ENCODE data around the gene B4GALNT2.
"Not testable (repeated sequence)": the region's sequence is repeated elsewhere in the genome, so short reads cannot be mapped to it uniquely, and the experiment has no call there.

Gene B4GALNT2

DNA sequence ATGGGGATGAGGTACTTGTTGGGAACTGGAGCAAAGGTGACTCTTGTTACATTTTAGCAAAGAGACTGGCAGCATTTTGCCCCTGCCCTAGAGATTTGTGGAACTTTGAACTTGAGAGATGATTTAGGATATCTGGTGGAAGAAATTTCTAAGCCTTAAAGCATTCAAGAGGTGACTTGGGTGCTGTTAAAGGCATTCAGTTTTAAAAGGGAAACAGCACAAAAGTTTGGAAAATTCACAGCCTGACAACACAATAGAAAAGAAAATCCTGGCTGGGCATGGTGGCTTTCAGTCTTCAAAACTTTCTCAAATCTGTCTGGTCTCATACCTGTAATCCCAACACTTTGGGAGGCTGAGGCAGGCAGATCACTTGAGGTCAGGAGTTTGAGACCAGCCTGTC, 52.0 kb downstream of the B4GALNT2 start:
- DNase-seq = not testable (repeated sequence)

DNA sequence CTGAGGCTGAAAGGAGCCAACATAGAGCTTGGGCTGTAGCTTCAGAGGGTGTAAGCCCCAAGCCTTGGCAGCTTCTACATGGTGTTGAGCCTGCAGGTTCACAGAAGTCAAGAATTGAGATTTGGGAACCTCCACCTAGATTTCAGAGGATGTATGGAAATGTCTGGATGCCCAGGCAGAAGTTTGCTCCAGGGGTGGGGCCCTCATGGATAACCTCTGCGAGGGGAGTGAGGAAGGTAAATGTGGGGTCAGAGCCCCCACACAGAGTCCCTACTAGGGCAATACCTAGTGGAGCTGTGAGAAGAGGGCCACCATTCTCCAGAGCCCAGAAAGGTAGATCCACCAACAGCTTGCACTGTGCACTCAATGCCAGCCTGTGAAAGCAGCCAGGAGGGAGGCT, 52.8 kb downstream of the B4GALNT2 start:
- DNase-seq = not testable (repeated sequence)

DNA sequence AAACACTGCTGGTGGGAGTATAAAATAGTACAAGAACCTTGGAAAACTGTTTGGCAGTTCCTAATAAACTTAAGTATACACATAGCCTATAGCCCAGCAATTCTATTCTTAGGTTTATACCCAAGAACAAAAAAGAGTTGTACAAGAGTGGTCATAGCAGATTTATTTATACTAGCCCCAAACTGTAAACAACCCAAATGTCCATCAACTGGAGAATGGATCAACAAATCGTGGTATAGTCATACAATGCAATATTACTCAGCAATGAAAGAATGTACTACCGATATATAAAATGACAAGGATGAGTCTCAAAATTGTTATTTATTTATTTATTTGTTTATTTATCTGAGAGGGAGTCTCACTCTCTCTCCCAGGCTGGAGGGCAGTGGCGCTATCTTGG, 54.7 kb downstream of the B4GALNT2 start:
- no peak for DNase-seq

DNA sequence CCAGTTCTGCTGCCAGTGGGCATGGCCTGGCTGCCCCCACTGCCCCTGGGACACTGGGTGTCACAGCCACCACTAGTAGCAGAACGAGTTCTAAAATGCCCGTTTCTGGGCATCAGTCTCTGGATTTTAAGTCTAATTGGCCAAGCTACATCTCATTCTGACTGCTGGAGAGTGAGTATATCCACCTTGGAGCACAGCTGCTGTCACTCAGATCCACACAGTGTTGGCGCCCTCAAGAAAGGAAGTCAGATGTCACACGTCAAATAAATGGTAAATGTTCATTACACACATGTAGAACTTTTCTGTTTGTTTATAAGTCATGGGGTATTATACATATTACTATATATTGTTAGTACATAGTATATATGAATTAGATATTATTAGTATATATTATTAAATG, 58.4 kb downstream of the B4GALNT2 start:
- DNase-seq = no peak

DNA sequence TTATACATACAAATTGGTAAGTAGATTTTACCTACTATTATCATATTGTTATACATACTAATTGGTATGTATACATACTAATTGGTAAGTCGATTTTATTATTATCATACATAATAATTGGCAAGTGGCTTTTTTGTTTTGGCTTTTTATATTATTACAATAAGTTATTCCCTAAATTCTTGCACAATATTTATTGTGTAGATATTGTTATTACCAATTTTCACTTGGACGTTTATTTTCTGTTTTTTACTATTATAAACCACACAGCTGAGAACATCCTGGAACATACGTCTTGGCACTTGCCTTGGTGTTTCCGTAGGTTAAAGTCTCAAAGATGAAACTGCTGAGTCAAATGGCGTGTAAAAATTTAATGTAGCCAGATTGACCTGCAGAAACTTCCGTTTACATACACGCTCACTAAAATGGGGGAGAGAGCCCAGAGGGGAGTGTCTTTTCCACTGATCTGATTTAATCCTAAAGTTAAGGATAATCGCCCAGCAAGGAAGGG, 58.9 kb downstream of the B4GALNT2 start:
- DNase-seq = no peak

DNA sequence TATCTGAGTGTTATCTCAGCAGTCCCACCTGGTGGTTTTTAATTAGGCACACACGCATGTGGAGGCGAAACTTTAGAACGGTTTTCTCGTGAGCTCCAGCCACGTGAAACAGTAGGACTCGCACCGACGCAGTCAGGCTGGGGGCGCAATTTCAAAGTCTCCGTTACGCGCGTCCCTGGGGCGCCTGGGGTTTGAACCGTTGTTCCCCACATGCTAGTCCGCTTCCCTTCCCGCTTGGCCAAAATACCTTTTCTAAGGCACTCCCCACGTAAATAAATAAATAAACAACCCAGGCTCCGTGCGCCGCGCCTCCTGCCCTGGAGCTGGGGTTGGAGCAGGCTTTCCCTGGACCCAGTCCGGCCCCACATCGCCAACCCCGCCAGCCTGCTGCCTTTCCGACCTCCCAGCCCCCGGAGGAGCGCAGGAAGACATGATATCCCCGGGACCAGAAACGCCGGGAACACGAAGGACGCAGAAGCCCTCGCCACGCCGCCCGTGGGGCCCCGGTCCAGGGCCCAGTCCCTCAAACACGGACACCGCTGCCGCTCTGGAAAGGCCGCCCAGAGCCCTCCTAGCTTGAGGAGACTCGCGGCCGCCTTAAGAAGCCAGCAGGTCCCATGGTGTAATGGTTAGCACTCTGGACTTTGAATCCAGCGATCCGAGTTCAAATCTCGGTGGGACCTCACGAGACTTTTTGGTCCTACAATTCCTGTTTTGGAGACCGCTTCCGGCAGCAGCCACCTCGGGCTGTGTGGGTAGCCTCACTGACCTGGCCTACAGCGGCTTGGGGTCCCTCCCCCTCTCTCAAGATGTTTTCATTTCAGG, 59.6 kb downstream of the B4GALNT2 start:
- DNase-seq = peak; percentile 81

DNA sequence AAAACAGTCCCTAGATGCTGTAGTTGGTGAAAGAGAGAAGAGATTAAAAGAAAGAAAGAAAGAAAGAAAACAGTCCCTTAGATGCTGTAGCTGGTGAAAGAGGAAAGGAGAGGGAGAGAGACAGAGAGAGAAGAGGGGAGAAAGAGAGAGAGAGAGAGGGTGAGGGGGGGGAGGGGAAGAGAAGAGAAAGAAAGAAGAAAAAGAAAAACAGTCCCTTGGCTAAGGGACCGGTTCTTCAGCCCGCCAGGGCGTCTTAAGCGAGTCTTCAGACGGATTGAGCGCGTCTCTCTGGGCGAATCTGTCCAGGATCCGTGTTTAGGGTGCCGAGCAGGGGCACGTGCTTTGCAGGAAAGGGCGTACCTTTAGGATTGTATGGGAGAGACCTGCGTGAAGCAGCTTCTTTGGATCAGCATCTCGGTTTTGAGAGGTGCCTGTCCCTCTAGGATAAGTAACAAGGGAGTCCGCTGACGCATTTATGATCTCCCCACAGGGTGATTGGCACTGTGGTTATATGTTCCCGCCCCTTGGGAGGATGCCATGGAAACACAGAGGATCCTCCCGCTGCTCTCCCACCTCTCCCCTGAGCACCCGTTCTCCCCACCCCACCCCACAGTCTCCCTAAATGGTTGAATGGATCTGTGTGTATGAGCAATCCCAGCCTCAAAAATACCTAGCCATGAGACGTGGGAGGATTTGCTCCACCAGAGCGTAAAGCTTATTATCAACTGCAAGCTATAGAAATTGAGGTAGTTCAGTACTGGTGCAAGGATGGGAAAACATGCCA, 61.1 kb downstream of the B4GALNT2 start:
- DNase-seq = peak; percentile 67

DNA sequence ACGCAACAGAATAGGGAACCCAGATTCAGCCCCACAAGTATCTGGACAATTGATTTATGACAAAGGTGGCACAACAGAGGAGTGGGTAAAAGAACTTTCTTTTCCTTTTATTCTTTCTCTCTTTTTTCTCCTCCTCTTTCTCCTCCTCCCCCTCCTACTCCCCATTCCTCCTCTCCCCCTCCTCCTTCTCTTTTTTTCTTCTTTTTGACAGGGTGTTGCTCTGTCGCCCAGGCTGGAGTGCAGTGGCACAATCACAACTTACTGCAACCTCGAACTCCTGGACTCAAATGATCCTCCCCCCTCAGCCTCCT, 61.7 kb downstream of the B4GALNT2 start:
- no peak for DNase-seq

DNA sequence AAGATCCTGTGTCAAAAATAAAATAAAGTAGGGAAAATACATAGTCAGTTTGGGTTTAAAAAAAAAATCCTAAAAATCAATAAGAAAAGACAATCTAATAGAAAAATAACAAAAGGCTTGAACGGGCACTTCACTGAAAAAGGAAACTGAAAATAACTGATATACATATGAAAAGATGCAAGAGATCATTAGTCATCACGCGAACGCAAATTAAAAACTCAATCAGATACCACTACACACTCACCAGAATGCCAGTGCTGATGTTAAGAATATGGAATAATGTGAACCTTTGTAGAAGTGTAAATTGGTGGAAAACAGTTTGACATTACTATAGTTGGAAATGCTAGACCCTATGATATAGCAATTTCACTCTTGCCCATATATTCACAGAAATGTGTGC, 63.2 kb downstream of the B4GALNT2 start:
- no peak for DNase-seq

DNA sequence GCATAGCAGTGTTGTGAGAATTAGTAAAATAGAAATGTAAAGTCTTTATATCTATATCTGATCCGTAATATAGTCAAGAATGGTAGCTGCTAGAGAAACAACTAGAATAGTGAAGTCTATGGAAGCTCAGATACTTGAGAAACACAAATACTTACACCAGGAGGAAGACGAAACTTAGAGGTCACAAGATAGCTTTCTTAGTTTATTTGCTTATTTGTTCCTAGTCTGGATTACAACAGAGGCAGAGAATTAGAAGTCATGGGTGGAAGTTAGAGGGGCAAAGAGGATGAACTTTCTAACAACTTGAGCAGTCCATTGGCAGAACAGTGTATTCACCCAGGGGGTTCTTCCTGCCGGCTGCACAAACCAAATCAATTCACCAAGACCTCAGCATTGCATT, 64.0 kb downstream of the B4GALNT2 start:
- DNase-seq = no peak

DNA sequence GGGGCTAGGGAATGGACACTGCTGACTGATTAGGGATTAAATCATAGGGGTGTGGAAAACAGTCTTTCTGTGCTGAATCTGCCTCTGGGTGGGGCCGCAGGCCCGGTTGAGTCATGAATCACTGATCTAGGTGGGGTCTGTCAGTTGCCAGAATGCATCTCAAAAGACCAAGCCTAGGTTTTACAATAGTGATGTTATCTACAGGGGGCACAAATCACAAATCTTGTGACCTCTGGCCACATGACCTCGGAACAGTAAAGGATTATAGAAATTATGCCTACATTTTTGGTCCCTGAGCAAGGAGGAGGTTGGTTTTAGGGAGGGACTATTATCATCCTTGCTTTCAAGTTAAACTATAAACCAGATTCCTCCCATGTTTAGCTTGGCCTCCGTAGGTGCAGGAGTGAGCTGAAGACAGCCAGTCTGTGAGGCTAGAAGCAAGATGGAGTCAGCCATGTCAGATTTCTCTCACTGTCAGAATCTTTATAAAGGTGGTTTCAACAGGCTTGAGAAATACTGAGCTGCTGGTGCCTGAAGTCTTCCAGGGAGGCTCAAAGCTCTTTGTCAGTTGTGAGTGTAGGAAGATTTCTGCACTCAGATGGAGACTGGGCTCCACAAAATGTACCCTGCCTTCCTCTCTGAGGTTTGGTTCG, 64.9 kb downstream of the B4GALNT2 start:
- no peak for DNase-seq

DNA sequence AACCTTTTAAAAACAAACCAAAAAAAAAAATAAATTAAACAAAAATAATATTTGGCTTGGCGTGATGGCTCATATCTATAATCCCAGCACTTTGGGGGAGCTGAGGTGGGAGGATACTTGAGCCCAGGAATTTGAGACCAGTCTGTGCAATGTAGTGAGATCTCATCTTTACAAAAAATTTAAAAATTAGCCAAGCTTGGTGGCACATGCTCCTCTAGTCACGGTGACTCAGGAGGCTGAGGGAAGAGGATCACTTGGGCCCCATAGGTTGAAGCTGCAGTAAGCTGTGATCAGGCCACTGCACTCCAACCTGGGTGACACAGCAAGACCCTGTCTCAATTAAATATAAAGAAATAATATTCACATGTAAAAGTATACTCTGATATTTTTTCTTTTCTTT, 65.6 kb downstream of the B4GALNT2 start:
- no peak for DNase-seq

DNA sequence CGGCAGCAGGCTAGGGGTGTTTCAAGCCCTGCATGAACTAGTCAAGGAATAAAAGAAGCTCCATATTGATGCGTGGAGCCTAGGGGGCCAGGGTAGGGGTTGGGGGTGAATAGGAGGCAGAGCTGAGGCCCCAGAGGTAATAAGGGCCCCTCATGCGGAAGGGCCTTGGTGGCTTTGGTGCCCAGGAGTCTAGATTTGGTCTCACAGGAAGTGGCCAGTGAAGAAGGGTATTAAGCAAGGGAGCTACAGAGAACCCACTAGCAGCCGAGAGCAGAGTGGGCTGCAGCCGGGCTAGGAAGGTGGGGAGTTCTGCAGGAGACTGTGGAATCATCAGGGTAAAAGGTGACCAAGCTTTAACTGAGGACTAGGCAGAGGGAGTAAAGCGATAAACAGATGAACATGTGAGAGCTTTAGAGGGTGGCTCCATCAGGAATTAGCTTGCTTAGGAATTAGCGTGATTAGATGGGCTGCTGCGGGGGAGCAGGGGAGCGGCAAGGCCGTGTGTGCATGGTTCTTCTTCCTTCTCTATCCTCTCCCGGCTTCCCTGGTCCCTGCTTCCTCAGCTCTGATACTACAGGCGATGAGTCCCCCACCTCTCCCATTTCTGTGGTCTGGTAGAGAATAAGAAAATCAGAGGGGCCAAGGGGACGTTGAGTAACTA, 68.0 kb downstream of the B4GALNT2 start:
- no peak for DNase-seq

DNA sequence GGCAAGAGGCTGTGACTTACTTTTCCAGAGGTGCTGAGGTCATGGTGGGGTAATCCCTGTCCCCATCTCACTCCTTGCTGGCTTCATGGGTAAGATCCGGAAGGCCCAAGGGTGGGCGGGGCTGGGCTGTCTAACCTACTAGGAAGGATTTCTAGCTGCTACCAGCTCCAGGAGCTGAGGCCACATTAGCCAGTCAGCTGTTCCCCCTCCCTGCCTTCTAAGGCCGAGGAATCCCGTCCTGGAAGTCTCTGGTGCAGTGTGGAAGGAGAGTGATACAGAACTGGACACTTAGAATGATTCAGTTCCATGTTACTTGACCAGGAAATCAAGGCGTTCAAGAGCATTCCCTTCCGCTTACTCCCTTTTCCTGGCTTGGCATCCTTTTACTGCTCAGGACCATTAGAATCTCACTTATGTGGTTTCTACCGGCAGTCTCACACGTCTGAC, 68.9 kb downstream of the B4GALNT2 start:
- DNase-seq = peak; percentile 82

DNA sequence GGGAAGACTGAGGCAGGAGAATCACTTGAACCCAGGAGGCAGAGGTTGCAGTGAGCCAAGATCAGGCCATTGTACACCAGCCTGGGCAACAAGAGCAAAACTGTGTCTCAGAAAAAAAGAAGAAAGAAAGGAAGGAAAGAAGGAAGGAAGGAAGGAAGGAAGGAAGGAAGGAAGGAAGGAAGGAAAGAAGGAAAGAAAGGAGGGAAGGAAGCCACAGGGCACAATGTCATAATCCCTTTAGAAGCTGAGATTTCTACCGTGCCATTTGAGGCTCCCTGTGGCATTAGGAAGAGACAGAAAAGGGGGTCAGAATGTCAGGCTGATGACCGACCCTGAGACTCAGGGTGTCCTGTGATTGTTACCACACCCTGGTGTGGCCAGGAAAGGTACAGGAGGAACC, 71.2 kb downstream of the B4GALNT2 start:
- no peak for DNase-seq

DNA sequence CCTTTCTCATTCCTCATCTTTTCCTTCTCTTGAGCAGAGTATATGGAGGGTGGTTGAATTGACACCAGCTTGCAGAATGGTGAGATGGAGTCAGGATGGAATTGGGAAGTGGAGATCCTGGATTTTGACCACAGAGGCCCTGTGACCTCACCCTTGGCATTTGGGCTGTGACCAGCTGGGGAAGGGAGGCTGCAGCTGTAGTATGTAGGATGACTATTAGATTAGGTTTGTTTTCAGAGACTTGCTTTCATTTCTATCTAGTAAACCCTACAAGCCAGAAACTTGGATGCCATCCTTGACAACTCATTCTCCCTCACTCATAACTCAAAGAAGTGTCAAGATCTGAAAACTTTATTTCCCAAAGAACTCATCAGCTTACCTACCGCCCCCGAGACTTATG, 71.9 kb downstream of the B4GALNT2 start:
- peak; percentile 8 for DNase-seq

DNA sequence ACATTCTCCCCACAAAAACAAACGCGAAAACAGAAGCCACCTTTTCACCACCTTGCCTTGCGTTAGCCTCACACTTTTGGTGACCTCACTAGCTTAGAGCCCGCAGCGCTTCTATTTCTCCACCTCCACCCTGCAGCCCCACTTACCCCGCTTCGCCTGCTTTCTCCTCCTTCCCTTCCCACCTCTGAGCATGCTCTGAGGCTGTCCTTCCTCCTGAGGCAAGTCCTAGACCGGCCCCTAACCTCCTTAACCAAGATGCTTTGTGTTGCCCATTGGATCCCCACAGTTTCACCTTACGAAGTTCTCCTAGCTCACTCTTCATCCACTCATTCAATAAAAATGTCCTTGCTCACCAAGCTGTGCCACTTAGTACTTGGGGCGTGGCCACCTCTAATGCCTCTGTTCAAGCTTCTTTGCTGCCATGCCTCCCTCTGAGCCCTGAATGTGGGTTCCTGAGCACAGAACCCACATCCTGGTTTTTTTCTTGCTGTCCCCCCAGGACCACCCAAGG, 76.5 kb downstream of the B4GALNT2 start:
- DNase-seq = no peak

DNA sequence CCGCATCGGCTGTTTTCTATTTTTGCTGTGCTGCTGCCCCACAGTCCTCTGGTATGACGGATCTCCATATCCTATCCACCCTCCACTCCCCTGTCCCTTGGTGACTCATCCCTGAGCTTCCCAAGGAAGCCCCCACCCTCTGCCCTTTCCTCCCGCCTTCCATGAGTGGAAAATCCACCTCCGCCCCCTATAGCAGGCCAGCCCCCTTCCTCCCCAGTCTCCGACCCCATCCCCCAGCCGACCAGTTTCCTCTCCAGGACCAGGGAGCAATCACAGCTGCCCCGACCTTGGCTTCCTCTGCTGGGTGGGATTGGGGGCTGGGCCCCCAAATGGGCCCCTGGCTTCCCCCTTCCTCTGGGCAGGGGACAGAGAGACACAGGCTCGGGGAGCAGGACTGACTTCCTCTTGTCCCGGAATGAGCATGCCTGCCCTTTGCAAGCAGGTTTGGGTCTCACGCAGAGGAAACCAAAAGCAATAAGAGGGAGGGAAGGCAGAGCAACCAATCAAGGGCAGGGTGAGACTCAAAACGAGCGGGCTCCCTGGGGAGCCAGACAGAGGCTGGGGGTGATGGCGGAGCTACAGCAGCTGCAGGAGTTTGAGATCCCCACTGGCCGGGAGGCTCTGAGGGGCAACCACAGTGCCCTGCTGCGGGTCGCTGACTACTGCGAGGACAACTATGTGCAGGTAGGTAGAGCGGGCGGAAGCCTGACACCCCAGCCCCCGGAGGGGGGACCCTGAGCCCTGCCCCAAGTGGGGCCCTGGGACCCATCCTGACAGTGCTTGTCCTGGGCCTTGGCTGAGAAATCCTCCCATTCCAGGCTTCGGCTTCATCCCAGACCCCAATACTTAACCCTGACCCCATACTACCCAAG, 77.8 kb downstream of the B4GALNT2 start, which contains the start of the genes ABI3 and GNGT2:
ABI3 (plus strand) TSS at position 550 of the 872 bp plus-strand sequence; CDS start at position 568, 18 bp downstream.
GNGT2 (minus strand) TSS at position 417 of the 872 bp plus-strand sequence. CDS start 3,152 bp downstream, outside the sequence.
- DNase-seq = peak; percentile 72

DNA sequence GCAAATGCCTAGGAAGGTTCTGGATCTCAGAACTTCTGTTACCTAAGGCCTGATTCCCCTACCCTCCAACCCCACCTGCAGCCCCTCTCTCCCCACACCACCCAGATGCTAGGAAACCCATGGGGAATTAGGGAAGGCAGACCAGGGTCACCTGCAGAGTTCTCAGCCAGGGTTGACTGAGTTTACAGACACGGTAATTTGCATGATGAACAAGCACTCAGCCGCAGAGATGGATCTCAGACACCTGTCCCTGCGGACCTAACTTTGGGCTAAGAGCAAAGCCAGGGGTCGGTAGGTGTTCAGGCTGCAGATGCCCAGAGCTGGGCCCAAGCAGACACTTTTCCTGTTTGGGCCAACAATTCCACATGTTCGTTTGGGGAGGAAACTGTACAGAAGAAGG, 80.8 kb downstream of the B4GALNT2 start:
- no peak for DNase-seq

DNA sequence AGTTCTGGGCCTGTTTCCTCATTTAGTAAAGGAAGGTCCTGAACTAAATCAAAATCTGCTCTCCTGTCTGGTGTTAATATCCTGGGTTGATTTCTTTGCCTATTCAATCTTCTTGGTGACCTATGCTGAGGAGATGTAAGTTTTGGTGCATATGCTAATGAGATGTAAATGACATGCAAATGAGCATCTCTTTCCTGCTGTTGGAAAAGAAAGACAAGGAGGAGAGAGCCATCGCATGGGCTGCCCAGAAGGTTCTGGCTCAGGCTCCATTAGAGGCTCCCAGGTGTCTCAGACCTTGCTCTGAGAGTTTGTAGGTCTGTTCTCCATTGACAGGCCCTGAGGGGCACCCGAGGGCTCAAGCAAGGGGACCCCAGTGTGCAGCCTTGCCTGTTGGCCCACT, 81.3 kb downstream of the B4GALNT2 start:
- no peak for DNase-seq

DNA sequence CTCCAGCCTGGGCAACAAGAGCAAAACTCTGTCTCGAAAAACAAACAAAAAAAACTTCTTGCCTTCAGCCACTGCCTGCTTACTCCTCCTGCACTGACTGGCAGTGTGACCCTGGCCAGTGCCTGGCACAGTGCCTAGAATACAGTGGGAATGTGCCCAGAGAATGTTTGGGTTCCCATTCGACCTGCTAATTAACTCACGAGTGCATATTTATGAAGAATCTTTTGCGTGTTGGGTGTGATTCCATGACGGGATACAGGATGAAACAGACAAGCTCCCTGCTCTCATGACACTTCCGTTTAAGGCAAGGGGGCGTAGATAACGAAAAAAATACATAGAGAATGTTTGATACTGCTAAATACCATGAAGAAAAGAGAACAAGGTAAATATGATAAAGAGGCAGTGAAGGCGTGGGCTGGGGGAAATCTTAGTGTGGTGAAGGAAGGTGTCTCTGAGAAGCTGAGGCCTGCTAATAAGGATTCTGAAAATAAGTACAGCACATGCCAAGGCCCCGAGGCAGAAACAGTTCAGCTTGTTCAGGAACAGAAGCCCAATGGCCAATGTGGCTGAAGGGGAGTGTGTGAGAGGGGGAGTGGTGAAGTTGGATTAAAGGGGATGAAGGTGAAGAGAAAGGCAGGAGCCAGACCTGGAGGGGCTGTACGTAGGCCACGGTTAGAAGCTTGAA, 82.2 kb downstream of the B4GALNT2 start:
- DNase-seq = no peak

Data from fibroblast of upper back skin (primary cell).